Thyroid gland (tissue), 4 donors: ENCODE data around the gene DOCK10.

Source experiments
- CTCF ChIP-seq, 6 experiments: fragments of 200-600 bp in 3 of 6; fragments of 450-650 bp in 3 of 6; sonication (generic) in 3 of 6; IDR thresholded peaks; one replicate each; pipeline ENCODE4 v1.5.1; 2016 to 2019; ENCODE audit warnings: antibody characterized with exemption in 6 of 6, mild to moderate bottlenecking in 2 of 6, inconsistent platforms in 1 of 6, moderate library complexity in 1 of 6
- POLR2A ChIP-seq, 2 donors: fragments of 450-650 bp; IDR thresholded peaks; one replicate each; pipeline ENCODE4 v1.6.1; 2017; ENCODE audit warnings: antibody characterized with exemption in 2 of 2, mild to moderate bottlenecking in 2 of 2, moderate library complexity in 1 of 2

GRCh38 chr2:224952936-224953657 lies 89.2 kb downstream of the DOCK10 start:
- no peak for TF ChIP-seq CTCF (IDR thresholded peaks at IDR 0.05)
- TF ChIP-seq POLR2A (IDR thresholded peaks at IDR 0.05) = no peak
